ENCODE measurements around the gene PLEKHD1. TPM values are rescaled to one million over a fixed set of nuclear protein-coding genes. Genes with fewer than 3 reads are reported as not detected.

Gene PLEKHD1
- total RNA-seq, 1 experiment from 2014 or later = 0.37 TPM

- Histone ChIP-seq H3K4me3 (ENCODE audit: low read depth, low read length, poor library complexity, severe bottlenecking) (no peak overlapping the region), H3K9me3 (ENCODE audit: low read depth, low read length, poor library complexity, severe bottlenecking) (no peaks in the 10 kb centered on the region), H3K27me3 (replicated peaks; ENCODE audit: insufficient read depth, low read depth, low read length, poor library complexity) (peaks cover 95% of the 10 kb centered on the region), H3K36me3 (ENCODE audit: insufficient read depth, low read length, poor library complexity, severe bottlenecking) (no peaks in the 10 kb centered on the region), H3K27ac (ENCODE audit: low read depth, low read length, poor library complexity, severe bottlenecking) (no peak overlapping the region), H3K4me1 (ENCODE audit: insufficient read depth, low read length, poor library complexity, severe bottlenecking) (peaks cover 21% of the 10 kb centered on the region)
- DNase-seq (ENCODE audit: low spot score) = no peak
- ChIA-PET POLR2A (ENCODE audit: low non-redundant PET) (no interaction called here), CTCF (interaction anchor here (1.0 kb wide), 1 partner anchor 15 kb away, joined by 3 read pairs; no protein-coding TSS in a partner anchor)
- no TSS peak for BruUV-seq (replicated peaks)
- TF ChIP-seq CTCF (conservative IDR thresholded peaks at IDR 0.05; ENCODE audit: low read depth, low read length) = no peak
- intact Hi-C loops (cut with micrococcal nuclease; ENCODE audit: unreplicated experiment) = no loop called here
These were observed 86.4 kb downstream of the PLEKHD1 start for GRCh38 chr14:69570836-69571330.

- peaks cover 95% of the 10 kb centered on the region for H3K27me3 ChIP-seq (replicated peaks; ENCODE audit: insufficient read depth, low read depth, low read length, poor library complexity)
- intact Hi-C loops (cut with micrococcal nuclease; ENCODE audit: unreplicated experiment) = no loop called here
- H3K9me3 ChIP-seq (ENCODE audit: low read depth, low read length, poor library complexity, severe bottlenecking) = no peaks in the 10 kb centered on the region
- peak; percentile 80 for TF ChIP-seq EZH2 (IDR thresholded peaks at IDR 0.05; ENCODE audit: borderline replicate concordance, low read depth, low read length, poor library complexity, severe bottlenecking)
- no peak for TF ChIP-seq CTCF (conservative IDR thresholded peaks at IDR 0.05; ENCODE audit: low read depth, low read length)
- no TSS peak for BruUV-seq (replicated peaks)
- DNase-seq (ENCODE audit: low spot score) = no peak
- ChIA-PET CTCF (interaction anchor here (1.0 kb wide), 1 partner anchor 16 kb away, joined by 3 read pairs; no protein-coding TSS in a partner anchor), POLR2A (ENCODE audit: low non-redundant PET) (no interaction called here)
- peaks cover 21% of the 10 kb centered on the region for H3K4me1 ChIP-seq (ENCODE audit: insufficient read depth, low read length, poor library complexity, severe bottlenecking)
- peak overlapping the region; percentile 38 for H3K4me3 ChIP-seq (ENCODE audit: low read depth, low read length, poor library complexity, severe bottlenecking)
- H3K36me3 ChIP-seq (ENCODE audit: insufficient read depth, low read length, poor library complexity, severe bottlenecking) = no peaks in the 10 kb centered on the region
- H3K27ac ChIP-seq (ENCODE audit: low read depth, low read length, poor library complexity, severe bottlenecking) = no peak overlapping the region
These were observed 87.0 kb downstream of the PLEKHD1 start for GRCh38 chr14:69571449-69572029.

- Histone ChIP-seq H3K4me1 (ENCODE audit: insufficient read depth, low read length, poor library complexity, severe bottlenecking) (peaks cover 21% of the 10 kb centered on the region), H3K27ac (ENCODE audit: low read depth, low read length, poor library complexity, severe bottlenecking) (no peak overlapping the region), H3K27me3 (replicated peaks; ENCODE audit: insufficient read depth, low read depth, low read length, poor library complexity) (peaks cover 95% of the 10 kb centered on the region), H3K36me3 (ENCODE audit: insufficient read depth, low read length, poor library complexity, severe bottlenecking) (no peaks in the 10 kb centered on the region), H3K4me3 (ENCODE audit: low read depth, low read length, poor library complexity, severe bottlenecking) (peak overlapping the region; percentile 38), H3K9me3 (ENCODE audit: low read depth, low read length, poor library complexity, severe bottlenecking) (no peaks in the 10 kb centered on the region)
- no peak for TF ChIP-seq CTCF (conservative IDR thresholded peaks at IDR 0.05; ENCODE audit: low read depth, low read length)
- peak; percentile 35 for TF ChIP-seq EZH2 (IDR thresholded peaks at IDR 0.05; ENCODE audit: borderline replicate concordance, low read depth, low read length, poor library complexity, severe bottlenecking)
- ChIA-PET CTCF (interaction anchor here (0.6 to 2.8 kb wide), 4 partner anchors 17 to 291 kb away, joined by 3 to 17 read pairs (median 4); no protein-coding TSS in a partner anchor), POLR2A (ENCODE audit: low non-redundant PET) (no interaction called here)
- no TSS peak for BruUV-seq (replicated peaks)
- intact Hi-C loops (cut with micrococcal nuclease; ENCODE audit: unreplicated experiment) = no loop called here
- peak; percentile 59 for DNase-seq (ENCODE audit: low spot score)
These were observed 87.7 kb downstream of the PLEKHD1 start for GRCh38 chr14:69572030-69572840.
